WTC11 (cell line): Measurements from ENCODE around the gene ADAM17. TPM values are rescaled to one million over a fixed set of nuclear protein-coding genes. Genes with fewer than 3 reads are reported as not detected.
"Not testable (repeated sequence)": the region's sequence is repeated elsewhere in the genome, so short reads cannot be mapped to it uniquely, and the experiment has no call there.

Source experiments
- ATAC-seq: fragments of 200-7000 bp; cut with Tn5 transposase; 2 replicates; pipeline ENCODE4 v1.10.0; 2021; ENCODE audit warnings: mild to moderate bottlenecking, moderate library complexity
- CTCF ChIA-PET: fragments of 300-600 bp; sonication (Branson Sonifier 250); formaldehyde crosslinking; loops from one replicate; lab custom pipeline; 2021; ENCODE audit warnings: antibody characterized with exemption; lab: Charles Lee
- POLR2A ChIA-PET: fragments of 350-600 bp; sonication (Branson Sonifier 250); formaldehyde crosslinking; loops from one replicate; lab custom pipeline; 2021; ENCODE audit warnings: antibody characterized with exemption; lab: Charles Lee
- DNase-seq: peaks from one replicate; pipeline ENCODE4 v3.0.0; 2021; ENCODE audit warnings: low spot score
- H3K27ac Mint-ChIP-seq: 2 replicates; pipeline ENCODE4 v1.8.0; 2021; ENCODE audit warnings: mixed read lengths
- H3K27me3 Mint-ChIP-seq: 2 replicates; pipeline ENCODE4 v1.8.0; 2021; ENCODE audit warnings: low read depth, mild to moderate bottlenecking, moderate library complexity, mixed read lengths
- H3K36me3 Mint-ChIP-seq: 2 replicates; pipeline ENCODE4 v1.8.0; 2021; ENCODE audit warnings: mixed read lengths
- H3K4me1 Mint-ChIP-seq: 2 replicates; pipeline ENCODE4 v1.8.0; 2022; ENCODE audit warnings: mixed read lengths
- H3K4me3 Mint-ChIP-seq: 2 replicates; pipeline ENCODE4 v1.8.0; 2021; ENCODE audit warnings: mild to moderate bottlenecking, moderate library complexity, mixed read lengths
- H3K9me3 Mint-ChIP-seq: 2 replicates; pipeline ENCODE4 v1.8.0; 2021; ENCODE audit warnings: mixed read lengths
- CBFB ChIP-seq: sonication (generic); formaldehyde crosslinking; IDR thresholded peaks from 2 replicates; pipeline ENCODE4 v1.8.1; 2022; ENCODE audit warnings: mild to moderate bottlenecking, low read depth, missing genetic modification reagents
- ESRRA ChIP-seq: sonication (generic); formaldehyde crosslinking; IDR thresholded peaks from 2 replicates; pipeline ENCODE4 v1.8.1; 2022; ENCODE audit warnings: mild to moderate bottlenecking, missing genetic modification reagents, borderline replicate concordance
- ETV6 ChIP-seq: sonication (generic); formaldehyde crosslinking; IDR thresholded peaks from 2 replicates; pipeline ENCODE4 v1.8.1; 2022; ENCODE audit warnings: mild to moderate bottlenecking, missing genetic modification reagents
- FOXK1 ChIP-seq: sonication (generic); formaldehyde crosslinking; IDR thresholded peaks from 2 replicates; pipeline ENCODE4 v1.8.0; 2022; ENCODE audit warnings: mild to moderate bottlenecking, moderate library complexity, missing genetic modification reagents
- TCF7 ChIP-seq: sonication (generic); formaldehyde crosslinking; IDR thresholded peaks from 2 replicates; pipeline ENCODE4 v1.8.0; 2022; ENCODE audit warnings: mild to moderate bottlenecking, low read depth, missing genetic modification reagents, moderate library complexity
- TP53 ChIP-seq: sonication (generic); formaldehyde crosslinking; IDR thresholded peaks from 2 replicates; pipeline ENCODE4 v1.8.1; 2023; ENCODE audit warnings: mild to moderate bottlenecking, missing genetic modification reagents
- ZNF232 ChIP-seq: sonication (generic); formaldehyde crosslinking; IDR thresholded peaks from 2 replicates; pipeline ENCODE4 v1.8.0; 2022; ENCODE audit warnings: mild to moderate bottlenecking, missing genetic modification reagents
- ZNF263 ChIP-seq: sonication (generic); formaldehyde crosslinking; IDR thresholded peaks from 2 replicates; pipeline ENCODE4 v1.8.1; 2022; ENCODE audit warnings: low read depth, mild to moderate bottlenecking, moderate library complexity, missing genetic modification reagents
- ZNF317 ChIP-seq: sonication (generic); formaldehyde crosslinking; IDR thresholded peaks from 2 replicates; pipeline ENCODE4 v1.8.1; 2023; ENCODE audit warnings: low read depth, mild to moderate bottlenecking, moderate library complexity, missing genetic modification reagents, borderline replicate concordance
- ZNF396 ChIP-seq: fragments of 250-450 bp; sonication (Bioruptor Pico); IDR thresholded peaks from 2 replicates; pipeline ENCODE4 v1.8.0; 2021; ENCODE audit warnings: mild to moderate bottlenecking, moderate library complexity, borderline replicate concordance
- ZNF423 ChIP-seq: fragments of 250-450 bp; sonication (Bioruptor Pico); IDR thresholded peaks from 2 replicates; pipeline ENCODE4 v2.1.2; 2022; ENCODE audit warnings: mild to moderate bottlenecking, moderate library complexity
- total RNA-seq: library from RNA; stranded (reverse); gene quantifications from 3 replicates; pipeline ENCODE4 v1.2.3, GENCODE V29; 2021
- TF ChIP-seq, protein P1 (sequence below): sonication (generic); formaldehyde crosslinking; conservative IDR thresholded peaks from 2 replicates; pipeline ENCODE4 v1.8.1; 2022; ENCODE audit warnings: mild to moderate bottlenecking, missing genetic modification reagents
- TF ChIP-seq, protein P2 (sequence below): fragments of 250-450 bp; sonication (Bioruptor Pico); conservative IDR thresholded peaks from 2 replicates; pipeline ENCODE4 v1.9.0; 2021; ENCODE audit warnings: mild to moderate bottlenecking
- TF ChIP-seq, protein P3 (sequence below): sonication (generic); formaldehyde crosslinking; IDR thresholded peaks from 2 replicates; pipeline ENCODE4 v1.8.0; 2023; ENCODE audit warnings: missing genetic modification reagents
- TF ChIP-seq, protein P4 (sequence below): fragments of 250-450 bp; sonication (Bioruptor Pico); IDR thresholded peaks from 2 replicates; pipeline ENCODE4 v1.9.0; 2021; ENCODE audit warnings: mild to moderate bottlenecking
- TF ChIP-seq, protein P5 (sequence below): fragments of 200-600 bp; IDR thresholded peaks from 2 replicates; pipeline ENCODE4 v1.8.0; 2022; ENCODE audit warnings: antibody characterized with exemption
- TF ChIP-seq, protein P6 (sequence below): sonication (generic); formaldehyde crosslinking; IDR thresholded peaks from 2 replicates; pipeline ENCODE4 v1.8.1; 2022; ENCODE audit warnings: missing genetic modification reagents, borderline replicate concordance

ADAM17 gene
- total RNA-seq, 1 experiment from 2014 or later: 25.9 TPM

DNA sequence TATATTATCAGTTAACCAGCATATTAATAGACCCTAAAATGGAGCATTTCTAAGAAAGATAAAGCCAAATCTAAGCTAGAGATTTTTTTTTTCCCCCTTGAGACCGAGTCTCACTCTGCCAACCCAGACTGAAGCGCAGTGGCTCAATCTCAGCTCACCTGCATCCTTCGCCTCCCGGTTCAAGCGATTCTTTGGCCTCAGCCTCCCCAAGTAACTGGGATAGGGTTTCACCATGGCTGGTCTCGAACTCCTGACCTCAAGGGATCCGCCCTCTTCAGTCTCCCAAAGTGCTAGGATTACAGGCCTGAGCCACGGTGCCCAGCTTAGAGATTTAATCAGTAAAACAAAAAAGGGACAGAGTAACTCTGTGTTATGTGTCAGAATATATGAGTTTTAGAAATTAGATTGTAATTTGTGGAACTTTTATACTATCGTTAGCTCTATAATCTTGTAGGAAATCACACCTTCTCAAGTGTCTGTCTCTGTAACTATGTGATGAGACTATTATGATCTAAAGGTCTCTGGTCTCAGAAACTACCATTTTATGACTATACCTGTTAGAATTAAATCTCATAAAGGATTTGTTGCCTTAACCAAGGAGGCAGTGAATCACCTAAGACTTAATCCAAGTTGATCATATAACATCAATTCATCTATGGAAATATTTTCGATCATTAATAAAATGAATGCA lies 41.1 kb upstream of the ADAM17 start:
- ChIA-PET POLR2A (interaction anchor here (0.7 kb wide), 1 partner anchor 129 kb away, joined by 4 read pairs; no protein-coding TSS in a partner anchor), CTCF (no interaction called here)

DNA sequence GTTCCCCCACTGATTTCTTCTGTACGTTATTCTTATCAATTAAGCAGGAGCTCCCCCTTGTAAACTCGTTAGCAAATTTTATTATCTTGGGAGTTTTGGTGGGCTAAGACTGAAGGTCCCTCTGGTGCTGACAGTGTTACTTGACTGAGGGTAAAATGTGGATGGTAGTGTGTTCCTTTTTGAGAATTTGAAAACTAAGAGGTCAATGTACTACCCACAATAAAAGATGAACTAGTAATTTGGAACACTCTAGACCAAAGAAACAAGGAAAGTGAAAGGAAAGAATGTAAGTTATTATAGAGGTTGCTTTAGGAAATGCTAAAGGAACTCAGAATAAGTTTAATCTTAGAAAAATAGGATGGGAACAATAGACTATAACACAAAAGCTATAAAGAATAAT lies 40.1 kb upstream of the ADAM17 start:
- ChIA-PET CTCF (interaction anchor here (0.6 to 1.2 kb wide), 3 partner anchors 142 to 186 kb away, joined by 4 to 7 read pairs (median 5); no protein-coding TSS in a partner anchor), POLR2A (no interaction called here)
- Mint-ChIP-seq H3K4me1 (peaks cover 8% of the 10 kb centered on the region; the same call in 1 of the 2 replicates), H3K9me3 (peaks cover 21% of the 10 kb centered on the region), H3K4me3 (no peak overlapping the region), H3K27me3 (no peaks in the 10 kb centered on the region), H3K36me3 (peaks cover 44% of the 10 kb centered on the region), H3K27ac (peak overlapping the region; percentile 75; the same call in 1 of the 2 replicates)
- ATAC-seq: no peak
- DNase-seq: no peak
- TF ChIP-seq, protein P1, sequence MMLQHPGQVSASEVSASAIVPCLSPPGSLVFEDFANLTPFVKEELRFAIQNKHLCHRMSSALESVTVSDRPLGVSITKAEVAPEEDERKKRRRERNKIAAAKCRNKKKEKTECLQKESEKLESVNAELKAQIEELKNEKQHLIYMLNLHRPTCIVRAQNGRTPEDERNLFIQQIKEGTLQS (CRISPR knock-in tag): no peak
- TF ChIP-seq ZNF396 (CRISPR knock-in tag): no peak
- TF ChIP-seq, protein P2, sequence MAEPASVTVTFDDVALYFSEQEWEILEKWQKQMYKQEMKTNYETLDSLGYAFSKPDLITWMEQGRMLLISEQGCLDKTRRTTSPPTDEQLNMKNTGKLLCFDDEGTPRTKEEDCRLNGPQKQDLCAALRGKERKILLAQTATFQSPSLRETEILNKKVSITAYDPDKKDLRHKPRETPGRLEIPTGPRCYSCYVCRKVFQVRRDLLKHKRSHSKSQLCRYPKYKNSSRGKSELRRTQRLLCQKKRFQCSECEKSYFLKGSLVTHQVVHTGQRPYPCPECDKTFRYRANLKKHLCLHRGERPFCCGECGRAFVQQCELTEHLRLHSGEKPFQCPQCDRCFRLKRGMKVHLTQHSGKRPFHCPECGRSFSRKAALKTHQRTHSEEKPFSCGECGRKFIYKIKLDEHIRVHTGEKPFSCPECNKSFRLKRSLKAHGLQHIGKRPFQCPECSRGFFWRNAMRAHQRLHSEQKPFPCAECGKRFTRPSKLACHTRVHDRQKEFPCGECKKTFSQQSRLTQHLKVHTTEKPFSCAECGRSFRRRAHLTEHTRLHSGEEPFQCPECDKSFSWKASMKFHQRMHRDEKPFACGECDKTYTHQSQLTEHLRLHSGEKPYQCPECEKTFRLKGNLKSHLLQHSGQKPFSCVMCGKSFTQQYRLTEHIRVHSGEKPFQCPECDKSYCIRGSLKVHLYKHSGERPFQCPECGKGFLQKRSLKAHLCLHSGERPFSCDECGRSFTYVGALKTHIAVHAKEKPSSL (CRISPR knock-in tag): no peak
- no peak for TF ChIP-seq ESRRA (CRISPR knock-in tag)
- TF ChIP-seq, protein P3, sequence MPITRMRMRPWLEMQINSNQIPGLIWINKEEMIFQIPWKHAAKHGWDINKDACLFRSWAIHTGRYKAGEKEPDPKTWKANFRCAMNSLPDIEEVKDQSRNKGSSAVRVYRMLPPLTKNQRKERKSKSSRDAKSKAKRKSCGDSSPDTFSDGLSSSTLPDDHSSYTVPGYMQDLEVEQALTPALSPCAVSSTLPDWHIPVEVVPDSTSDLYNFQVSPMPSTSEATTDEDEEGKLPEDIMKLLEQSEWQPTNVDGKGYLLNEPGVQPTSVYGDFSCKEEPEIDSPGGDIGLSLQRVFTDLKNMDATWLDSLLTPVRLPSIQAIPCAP (CRISPR knock-in tag): no peak
- TF ChIP-seq ZNF263: no peak
- no peak for TF ChIP-seq CBFB (CRISPR knock-in tag)
- TF ChIP-seq TCF7 (CRISPR knock-in tag): no peak
- TF ChIP-seq, protein P4, sequence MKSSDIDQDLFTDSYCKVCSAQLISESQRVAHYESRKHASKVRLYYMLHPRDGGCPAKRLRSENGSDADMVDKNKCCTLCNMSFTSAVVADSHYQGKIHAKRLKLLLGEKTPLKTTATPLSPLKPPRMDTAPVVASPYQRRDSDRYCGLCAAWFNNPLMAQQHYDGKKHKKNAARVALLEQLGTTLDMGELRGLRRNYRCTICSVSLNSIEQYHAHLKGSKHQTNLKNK (CRISPR knock-in tag): no peak

More for the DNA sequence above, 41.1 kb upstream of the ADAM17 start:
- TF ChIP-seq ZNF317 (CRISPR knock-in tag) (no peak), ZNF232 (CRISPR knock-in tag) (no peak), FOXK1 (CRISPR knock-in tag) (no peak), ETV6 (no peak), ZNF423 (CRISPR knock-in tag) (no peak), TP53 (CRISPR knock-in tag) (no peak)
- TF ChIP-seq, protein P5, sequence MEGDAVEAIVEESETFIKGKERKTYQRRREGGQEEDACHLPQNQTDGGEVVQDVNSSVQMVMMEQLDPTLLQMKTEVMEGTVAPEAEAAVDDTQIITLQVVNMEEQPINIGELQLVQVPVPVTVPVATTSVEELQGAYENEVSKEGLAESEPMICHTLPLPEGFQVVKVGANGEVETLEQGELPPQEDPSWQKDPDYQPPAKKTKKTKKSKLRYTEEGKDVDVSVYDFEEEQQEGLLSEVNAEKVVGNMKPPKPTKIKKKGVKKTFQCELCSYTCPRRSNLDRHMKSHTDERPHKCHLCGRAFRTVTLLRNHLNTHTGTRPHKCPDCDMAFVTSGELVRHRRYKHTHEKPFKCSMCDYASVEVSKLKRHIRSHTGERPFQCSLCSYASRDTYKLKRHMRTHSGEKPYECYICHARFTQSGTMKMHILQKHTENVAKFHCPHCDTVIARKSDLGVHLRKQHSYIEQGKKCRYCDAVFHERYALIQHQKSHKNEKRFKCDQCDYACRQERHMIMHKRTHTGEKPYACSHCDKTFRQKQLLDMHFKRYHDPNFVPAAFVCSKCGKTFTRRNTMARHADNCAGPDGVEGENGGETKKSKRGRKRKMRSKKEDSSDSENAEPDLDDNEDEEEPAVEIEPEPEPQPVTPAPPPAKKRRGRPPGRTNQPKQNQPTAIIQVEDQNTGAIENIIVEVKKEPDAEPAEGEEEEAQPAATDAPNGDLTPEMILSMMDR: no peak
- TF ChIP-seq, protein P6, sequence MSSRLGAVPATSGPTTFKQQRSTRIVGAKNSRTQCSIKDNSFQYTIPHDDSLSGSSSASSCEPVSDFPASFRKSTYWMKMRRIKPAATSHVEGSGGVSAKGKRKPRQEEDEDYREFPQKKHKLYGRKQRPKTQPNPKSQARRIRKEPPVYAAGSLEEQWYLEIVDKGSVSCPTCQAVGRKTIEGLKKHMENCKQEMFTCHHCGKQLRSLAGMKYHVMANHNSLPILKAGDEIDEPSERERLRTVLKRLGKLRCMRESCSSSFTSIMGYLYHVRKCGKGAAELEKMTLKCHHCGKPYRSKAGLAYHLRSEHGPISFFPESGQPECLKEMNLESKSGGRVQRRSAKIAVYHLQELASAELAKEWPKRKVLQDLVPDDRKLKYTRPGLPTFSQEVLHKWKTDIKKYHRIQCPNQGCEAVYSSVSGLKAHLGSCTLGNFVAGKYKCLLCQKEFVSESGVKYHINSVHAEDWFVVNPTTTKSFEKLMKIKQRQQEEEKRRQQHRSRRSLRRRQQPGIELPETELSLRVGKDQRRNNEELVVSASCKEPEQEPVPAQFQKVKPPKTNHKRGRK (CRISPR knock-in tag): no peak
- H3K27me3 Mint-ChIP-seq: no peaks in the 10 kb centered on the region
- H3K9me3 Mint-ChIP-seq: peaks cover 21% of the 10 kb centered on the region
- peaks cover 40% of the 10 kb centered on the region for H3K36me3 Mint-ChIP-seq
- no peak for ATAC-seq
- H3K27ac Mint-ChIP-seq: peak overlapping the region; percentile 36; the same call in 1 of the 2 replicates
- H3K4me1 Mint-ChIP-seq: peaks cover 8% of the 10 kb centered on the region; the same call in 1 of the 2 replicates
- H3K4me3 Mint-ChIP-seq: no peak overlapping the region
- no peak for DNase-seq

DNA sequence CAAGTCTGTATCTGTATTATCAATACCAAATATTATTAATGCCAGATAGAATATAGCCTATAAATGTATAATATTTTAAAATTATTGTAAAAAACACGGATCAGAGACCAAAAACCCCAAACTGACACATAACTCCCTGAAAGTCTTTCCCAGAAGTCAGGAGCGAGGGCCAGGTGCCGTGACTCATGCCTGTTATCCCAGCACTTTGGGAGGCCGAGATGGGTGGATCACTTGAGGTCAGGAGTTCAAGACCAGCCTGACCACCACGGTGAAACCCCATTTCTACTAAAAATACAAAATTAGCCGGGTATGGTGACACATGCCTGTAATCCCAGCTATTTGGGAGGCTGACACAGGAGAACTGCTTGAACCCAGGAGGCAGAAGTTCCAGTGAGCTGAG lies 39.6 kb upstream of the ADAM17 start:
- H3K27me3 Mint-ChIP-seq, H3K4me3 Mint-ChIP-seq, H3K4me1 Mint-ChIP-seq: not testable (repeated sequence)

More for the DNA sequence above, 39.6 kb upstream of the ADAM17 start:
- Mint-ChIP-seq H3K36me3 (peaks cover 40% of the 10 kb centered on the region), H3K9me3 (peaks cover 16% of the 10 kb centered on the region)
- POLR2A ChIA-PET, H3K27ac Mint-ChIP-seq, ATAC-seq, DNase-seq: not testable (repeated sequence)
- CTCF ChIA-PET: interaction anchor here (0.6 to 1.2 kb wide), 3 partner anchors 143 to 186 kb away, joined by 4 to 7 read pairs (median 5); no protein-coding TSS in a partner anchor
